PC-9 (cell line): ENCODE measurements around the gene TREM2.

Experiments used
- EZH2 ChIP-seq: fragments of 200-600 bp; sonication (generic); IDR thresholded peaks from 2 replicates; pipeline ENCODE4 v1.8.0; 2017; ENCODE audit warnings: antibody characterized with exemption, low read depth
- TF ChIP-seq, protein P1 (sequence below): fragments of 200-600 bp; sonication (generic); conservative IDR thresholded peaks from 2 replicates; pipeline ENCODE4 v1.6.1; 2017; ENCODE audit warnings: mixed run types, antibody characterized with exemption, mild to moderate bottlenecking, moderate library complexity

DNA sequence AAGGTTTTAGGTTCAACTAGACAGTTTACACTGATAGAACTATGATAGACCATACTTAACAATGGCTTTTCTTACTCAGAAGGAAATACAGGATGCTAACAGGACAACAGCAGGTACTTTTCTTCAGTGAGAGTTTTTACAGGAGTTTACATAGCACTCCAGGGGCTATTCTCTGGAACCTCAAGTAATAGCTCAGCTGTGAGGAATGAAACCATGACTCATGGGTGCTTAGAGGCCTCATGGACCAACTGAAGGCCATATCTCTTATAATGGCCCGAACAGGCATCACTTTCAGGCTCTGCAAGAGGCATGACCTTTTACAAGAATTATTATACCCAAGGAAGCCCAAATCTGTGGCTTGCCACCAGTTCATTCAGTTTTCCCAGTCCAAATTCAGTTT is 40.5 kb downstream of the TREM2 start:
- TF ChIP-seq, protein P1, sequence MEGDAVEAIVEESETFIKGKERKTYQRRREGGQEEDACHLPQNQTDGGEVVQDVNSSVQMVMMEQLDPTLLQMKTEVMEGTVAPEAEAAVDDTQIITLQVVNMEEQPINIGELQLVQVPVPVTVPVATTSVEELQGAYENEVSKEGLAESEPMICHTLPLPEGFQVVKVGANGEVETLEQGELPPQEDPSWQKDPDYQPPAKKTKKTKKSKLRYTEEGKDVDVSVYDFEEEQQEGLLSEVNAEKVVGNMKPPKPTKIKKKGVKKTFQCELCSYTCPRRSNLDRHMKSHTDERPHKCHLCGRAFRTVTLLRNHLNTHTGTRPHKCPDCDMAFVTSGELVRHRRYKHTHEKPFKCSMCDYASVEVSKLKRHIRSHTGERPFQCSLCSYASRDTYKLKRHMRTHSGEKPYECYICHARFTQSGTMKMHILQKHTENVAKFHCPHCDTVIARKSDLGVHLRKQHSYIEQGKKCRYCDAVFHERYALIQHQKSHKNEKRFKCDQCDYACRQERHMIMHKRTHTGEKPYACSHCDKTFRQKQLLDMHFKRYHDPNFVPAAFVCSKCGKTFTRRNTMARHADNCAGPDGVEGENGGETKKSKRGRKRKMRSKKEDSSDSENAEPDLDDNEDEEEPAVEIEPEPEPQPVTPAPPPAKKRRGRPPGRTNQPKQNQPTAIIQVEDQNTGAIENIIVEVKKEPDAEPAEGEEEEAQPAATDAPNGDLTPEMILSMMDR, result no peak
- TF ChIP-seq EZH2, result no peak
